SHP77 treated with DMSO at 0.1 percent for 48 hours (cell line): ENCODE measurements around the gene MGMT.

Experiments
- DNase-seq: peaks from one replicate; lab custom pipeline; 2025; lab: John Stamatoyannopoulos, UW

Gene MGMT

DNA sequence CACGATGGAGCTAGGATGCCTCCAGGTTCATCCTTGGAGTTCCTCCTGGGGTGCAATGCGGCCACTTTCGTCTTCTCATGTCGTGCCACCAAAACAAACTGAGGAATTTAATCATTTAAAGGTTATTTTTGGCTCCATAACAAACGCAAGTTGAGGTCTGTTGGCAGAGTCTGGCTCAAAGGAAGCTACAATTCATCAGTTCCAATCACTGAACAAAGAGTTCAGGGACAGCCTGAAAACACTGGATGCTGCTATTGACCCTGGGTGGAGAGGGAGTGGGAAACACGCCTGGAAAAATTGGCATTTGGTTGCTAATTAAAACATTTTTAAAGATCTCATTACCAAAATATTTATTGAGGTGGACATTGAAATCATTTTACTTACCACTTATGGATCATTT lies 11.4 kb upstream of the MGMT start:
- no peak for DNase-seq

DNA sequence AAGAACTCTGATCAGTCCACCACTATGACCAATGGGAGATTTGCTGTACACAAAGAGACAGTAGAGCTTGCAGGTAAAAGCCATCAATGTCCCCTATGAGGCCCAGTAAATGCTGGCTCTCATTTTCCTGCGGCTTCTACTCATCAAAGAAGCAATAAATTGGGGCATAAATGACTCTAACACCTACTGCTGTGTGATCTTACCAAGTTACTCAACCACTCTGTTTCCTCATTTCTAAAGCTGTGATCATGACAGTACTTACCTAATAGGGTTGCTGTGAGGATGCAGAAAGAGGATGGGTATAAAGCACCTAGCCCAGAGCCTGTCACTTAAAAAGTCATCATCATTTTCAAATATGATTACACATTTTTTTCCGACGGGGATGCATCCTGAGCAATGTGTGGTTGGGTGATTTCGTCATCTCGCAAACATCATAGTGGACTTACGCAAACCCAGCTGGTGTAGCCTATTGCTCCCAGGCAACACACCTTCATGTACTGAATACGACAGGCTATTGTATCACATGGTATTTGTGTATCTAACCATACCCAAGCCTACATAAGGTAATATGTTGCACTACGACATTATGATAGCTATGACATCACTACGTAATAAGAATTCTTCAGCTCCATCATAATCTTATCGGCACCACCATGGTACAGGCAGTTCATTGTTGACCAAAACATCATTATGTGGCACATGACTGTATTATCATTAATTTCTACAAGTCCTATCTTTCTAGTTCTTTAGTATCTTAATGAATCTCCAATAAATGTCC lies 7.1 kb upstream of the MGMT start:
- DNase-seq, result no peak

DNA sequence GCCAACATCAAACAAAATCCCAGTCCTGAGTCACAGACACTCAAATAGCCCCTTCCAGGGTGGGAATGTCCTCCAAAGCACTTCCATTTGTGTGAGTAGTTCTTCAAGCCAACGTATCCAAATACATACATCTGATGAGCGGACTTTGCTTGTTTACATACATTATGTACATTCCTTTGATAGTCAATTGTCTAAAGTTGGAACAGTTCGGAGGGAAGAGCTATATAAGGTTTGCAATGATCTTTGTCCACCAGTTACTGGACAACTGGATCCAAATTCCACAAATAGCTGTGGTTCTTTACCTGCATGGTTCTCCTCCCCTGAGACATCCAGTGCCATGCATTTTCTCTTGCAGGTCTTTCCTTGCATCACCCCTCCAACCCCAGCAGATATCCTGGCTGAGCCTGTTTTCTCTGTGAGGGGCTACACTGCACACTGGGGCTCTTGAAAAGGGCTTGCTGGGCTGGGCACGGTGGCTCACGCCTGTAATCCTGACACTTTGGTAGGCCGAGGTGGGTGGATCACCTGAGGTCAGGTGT lies 4.7 kb upstream of the MGMT start:
- no peak for DNase-seq

DNA sequence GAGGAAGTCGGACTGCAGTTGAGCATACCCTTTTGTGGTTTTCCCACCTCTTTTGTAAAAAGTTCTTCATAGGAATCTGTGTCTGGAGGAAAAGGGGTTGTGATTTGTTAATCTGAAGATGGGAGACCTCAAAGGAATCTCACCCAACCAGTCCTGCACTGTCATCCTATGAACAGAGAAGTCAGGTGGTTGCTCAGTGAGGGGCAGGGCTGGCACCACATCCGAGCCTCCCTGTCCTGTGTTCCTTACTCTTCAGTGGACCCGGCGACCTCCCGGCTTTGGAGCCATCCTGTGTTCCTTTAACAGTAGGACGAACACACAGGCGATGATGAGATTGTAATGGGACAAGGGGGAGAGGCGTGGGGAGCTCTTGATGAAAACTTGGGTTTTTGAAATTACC lies 2.8 kb upstream of the MGMT start:
- DNase-seq, result no peak

DNA sequence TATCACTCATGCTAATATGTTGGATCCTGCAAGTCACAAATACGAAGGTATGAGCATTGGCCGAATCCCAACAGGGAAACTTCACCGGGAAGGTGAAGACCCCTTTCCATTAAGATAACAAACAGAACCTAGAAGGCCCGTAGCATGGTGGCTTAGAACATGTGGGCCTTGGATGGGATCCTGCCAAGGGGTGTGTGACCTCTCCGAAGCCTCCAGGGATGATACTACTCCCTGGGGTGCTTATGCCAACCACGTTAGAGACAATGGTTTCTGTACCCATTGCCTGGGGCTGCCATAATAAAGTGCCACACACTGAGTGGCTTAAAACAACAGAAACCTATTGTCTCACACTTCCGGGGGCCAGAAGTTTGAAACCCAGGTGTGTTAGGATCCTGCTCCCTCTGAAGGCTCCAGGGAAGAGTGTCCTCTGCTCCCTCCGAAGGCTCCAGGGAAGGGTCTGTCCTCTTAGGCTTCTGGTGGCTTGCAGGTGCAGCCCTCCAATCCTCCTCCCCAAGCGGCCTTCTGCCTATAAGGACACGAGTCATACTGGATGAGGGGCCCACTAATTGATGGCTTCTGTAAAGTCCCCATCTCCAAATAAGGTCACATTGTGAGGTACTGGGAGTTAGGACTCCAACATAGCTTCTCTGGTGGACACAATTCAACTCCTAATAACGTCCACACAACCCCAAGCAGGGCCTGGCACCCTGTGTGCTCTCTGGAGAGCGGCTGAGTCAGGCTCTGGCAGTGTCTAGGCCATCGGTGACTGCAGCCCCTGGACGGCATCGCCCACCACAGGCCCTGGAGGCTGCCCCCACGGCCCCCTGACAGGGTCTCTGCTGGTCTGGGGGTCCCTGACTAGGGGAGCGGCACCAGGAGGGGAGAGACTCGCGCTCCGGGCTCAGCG lies 992 bp upstream of the MGMT start:
- no peak for DNase-seq

DNA sequence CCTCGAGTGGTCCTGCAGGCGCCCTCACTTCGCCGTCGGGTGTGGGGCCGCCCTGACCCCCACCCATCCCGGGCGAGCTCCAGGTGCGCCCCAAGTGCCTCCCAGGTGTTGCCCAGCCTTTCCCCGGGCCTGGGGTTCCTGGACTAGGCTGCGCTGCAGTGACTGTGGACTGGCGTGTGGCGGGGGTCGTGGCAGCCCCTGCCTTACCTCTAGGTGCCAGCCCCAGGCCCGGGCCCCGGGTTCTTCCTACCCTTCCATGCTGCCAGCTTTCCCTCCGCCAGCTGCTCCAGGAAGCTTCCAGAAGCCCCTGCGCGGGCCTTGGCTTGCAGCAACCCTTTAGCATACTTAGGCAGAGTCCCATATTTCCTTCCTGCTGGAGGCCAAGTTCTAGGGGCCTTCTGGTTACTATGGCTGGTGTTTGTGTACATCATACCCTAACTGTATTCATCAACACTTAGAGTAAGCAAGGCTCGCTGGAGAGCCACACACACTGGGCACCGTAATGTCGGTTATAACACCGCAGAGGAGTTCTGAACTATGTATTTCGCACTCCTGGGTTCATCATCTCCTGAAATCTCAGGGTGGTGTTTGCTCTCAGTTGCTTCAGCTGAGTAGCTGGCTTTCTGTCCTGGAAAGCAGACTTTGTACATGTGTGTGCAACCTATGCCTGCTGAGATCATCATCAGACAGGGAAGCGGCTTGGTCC lies 471 bp downstream of the MGMT start:
- DNase-seq, result no peak

DNA sequence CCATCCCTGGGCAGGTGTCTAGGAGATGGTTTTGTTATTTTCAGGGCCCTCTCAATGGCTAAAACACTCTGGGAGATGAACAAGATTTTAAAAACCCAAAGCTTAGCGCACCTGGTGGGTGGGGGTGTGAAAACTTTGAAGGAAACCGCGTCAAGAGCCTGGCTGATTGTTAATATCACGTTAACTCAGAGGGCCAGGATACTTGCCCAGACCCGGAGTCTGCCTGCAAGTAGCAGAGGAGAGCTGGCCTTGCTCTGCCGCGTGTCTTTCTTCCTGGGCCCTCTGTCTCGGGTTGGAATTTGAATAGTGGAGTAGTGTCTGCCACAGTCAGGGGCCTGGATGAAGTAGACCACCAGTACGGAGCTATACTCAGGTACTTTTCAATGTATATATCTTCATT lies 1.1 kb downstream of the MGMT start:
- DNase-seq, result no peak

DNA sequence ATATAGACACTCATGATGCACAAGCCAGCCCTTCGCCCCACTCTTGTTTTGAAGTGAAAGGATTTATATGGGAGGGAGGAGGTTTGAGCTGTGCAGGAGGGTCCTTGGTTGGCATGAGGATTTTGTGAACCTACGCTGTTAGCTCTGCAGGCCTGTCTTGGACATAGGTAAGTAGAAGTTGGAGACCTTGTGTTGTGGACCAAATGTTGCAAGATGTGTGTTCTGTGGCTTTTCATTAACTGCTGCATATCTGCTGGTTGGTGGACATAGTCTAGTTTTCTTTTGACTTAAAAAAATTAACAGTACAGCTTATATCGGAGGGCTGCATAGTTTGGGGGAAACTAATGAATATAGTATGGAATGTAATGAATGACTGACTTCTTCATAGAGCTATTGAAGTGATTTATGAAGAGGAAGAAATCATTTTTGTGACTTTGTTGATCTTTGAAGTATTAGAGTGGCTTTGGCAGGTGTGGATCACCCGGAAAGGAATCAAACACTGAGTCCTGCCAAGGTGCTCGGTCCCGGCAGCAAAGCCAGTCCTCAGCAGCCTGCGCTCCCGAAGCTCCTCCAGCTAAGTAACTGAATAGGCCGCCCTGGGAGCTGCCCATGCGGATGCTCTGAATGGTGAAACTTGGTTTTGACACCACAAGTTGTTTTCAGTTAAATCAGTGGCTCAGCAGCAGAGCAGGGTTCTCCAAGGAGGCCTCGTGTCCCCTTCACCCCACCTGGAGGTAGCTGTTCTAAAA lies 3.2 kb downstream of the MGMT start:
- DNase-seq, result no peak

DNA sequence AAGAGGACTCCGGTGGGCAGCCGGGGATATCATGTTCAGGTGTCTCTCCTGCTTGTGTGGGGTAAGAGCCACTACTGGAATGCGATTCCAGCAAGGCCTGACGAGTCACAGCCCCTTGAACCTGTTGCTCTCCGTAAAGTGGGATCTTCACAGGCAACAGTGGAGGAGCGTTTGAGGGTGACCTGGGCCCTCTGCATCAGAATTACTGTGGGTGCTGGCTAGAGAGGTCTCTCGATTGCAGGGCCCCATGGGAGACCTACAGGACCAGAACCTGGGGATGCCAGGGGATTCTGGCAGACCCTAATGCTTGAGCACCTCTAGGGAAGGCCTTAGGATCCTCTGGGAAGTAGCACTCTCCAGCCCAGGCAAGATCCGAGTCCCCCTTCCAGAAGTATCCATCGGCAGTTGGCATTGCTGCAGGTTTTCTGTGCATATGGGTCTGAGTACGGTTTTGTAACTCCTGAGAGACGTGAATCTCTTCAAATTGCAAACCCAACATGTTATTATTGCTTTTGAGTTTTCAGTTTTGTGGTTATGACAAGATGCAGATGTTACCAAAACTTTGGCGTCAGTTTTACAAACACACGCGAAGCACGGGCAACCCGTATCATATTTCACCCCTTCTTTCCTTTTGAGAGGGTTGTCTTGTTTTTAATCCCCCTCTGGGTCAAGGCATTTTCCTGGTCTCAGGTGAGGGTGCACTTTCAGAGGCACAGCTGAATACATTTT lies 4.6 kb downstream of the MGMT start:
- no peak for DNase-seq

DNA sequence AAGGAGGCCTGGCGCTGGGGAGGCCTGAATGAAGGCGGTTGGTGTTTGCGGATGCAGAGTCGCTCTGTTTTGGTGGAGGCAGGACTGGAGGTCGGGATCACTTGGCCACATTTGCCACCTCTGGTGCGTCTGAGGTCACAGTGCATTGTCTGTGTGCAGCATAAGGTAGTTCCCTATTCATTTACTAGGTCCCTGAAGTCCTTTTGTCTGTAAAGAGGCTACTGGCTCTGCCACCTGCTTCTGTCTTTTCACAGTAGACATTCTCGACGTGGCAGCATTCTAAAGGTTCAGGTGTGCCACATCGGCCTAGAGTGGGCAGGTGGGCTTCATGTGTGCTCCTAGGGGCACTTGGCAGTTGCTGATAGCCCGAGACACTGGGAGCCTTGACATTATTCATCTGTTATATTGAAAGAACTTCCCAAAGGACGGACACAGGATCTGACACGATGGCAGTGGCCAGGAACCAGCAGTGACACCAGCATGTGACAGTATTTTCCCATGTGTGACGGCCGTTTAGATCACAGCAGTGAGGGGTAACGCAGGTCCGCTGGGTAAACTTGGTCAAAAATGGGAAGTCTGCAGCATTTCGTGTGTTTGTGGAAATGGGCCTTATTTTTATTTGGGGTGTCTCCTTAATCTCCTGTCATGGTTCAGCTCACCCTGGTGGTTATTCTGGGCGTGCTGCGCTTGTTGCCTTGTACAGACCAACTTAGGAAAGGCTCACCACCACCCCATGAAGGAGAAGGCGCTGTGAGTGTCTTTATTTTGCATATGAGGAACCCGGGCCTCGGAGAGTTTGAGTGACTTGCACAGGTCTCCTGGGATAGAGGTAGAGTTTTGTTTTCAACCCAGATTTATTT lies 5.9 kb downstream of the MGMT start:
- no peak for DNase-seq

DNA sequence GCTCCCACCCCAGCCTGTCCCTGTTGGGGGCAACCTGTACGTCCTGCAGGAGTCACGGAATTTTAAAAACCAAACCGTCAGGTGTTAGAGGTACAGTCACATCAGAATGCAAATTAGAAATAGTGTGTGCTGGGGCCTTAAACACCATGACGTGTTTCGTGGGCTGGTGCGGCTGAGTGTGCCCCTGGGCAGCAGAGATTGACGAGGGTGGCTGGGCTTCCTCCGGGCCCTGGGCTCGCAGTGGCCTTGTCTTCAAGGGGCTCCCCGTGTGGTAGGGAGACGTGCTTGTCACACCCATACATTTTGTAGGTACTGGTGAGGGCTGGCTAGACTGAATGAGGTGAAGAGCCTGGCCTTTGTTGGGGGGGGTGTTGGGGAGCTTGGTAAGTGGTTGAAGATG lies 7.6 kb downstream of the MGMT start:
- DNase-seq, result no peak

DNA sequence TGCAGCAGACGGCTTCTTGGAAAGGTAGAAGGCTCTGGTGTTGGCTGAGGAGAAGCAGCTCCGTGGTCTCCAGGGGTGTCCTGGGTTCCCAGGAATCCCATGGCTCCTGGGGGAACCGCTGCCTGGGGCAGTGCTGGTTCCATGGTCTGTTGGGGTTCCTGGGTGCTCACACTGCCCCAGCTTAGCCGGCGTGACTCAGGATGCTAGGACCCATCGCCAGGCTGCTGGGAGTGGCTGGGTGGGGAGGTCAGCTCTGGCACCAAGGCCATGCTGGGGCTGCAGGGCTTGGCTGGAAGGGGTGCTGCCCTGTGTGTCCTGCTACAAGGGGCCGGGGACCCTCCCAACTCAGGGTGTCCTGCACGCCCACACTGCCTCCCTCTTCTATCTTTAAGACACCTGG lies 9.4 kb downstream of the MGMT start:
- no peak for DNase-seq

DNA sequence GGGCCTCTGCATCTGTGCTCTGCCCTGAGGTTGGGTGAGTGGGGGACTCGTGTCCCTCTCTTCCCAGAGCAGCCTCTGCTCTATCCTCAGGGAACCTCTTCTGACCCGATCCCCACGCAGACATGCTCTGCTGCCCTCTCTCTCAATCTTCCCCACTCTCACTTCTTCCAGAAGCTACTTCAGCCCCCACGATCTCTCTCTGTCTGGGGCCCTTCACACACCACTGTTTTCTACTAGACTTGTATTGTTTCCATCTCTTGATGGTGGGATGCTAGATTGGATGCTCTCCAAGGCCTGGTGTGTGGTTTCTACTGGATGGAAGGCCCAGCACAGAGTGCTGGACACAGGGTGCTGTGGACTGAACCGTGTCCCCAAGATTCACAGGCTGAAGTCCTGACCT lies 10.0 kb downstream of the MGMT start:
- DNase-seq, result no peak

DNA sequence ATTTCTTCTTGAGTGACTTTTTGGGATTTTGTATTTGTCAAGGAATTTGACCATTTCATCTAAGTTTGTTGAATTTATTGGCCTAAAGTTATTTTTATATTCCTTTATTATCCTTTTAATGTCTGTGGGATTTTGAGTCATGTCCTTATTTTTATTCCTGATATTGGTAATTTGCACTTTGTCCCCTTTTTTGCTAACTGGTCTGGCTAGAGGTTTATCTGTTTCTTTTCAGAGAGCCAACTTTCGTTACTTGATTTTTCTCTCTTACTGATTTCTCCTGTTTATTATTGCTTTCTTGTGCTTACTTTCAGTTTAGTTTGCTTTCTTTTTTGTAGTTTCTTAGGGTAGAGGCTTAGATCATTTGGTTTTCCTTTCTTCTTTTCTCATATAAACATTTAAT lies 14.6 kb downstream of the MGMT start:
- DNase-seq, result no peak

DNA sequence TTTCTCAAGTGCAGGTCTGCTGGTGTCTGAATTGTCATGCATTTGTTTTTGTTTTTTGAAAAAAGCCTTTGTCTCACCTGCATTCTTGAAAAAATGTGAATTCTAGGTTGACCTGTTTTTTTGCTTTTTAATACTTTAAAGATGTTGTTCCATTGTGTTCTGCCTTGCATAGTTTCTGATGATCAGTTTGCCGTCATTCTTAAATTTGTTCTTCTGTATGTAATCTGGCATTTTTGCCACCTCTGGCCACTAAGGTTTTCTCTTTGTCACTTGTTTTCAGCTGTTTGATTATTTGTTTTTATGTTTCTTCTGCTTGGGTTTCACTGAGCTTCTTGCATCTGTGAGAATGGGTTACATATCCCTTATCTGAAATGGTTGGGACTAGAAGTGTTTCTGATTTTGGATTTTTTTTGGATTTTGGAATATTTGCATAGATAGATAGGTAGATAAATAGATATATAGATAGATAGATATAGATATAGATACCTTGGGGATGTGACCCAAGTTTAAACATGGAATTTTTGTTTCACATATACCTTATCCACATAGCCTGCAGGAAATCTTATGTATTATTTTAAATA lies 16.5 kb downstream of the MGMT start:
- DNase-seq, result no peak

DNA sequence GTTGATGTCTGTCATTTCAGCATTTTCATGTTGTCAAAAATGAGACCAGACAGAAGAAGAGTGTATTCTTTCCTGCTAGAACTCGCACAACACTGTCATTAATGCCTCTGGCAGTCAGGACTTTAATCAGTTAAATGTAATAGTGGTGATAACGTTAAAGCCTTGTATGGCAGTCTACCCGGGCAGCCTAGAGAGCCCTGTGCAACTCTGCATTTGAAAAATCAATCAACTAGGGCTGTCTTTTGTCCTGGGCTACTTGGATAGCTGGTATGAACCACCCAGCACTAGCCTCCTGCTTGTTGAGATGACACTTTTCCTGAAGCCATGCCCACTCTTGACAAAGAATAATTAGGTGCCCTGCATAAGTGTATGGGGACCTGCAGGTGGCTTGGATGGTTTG lies 19.8 kb downstream of the MGMT start:
- no peak for DNase-seq

DNA sequence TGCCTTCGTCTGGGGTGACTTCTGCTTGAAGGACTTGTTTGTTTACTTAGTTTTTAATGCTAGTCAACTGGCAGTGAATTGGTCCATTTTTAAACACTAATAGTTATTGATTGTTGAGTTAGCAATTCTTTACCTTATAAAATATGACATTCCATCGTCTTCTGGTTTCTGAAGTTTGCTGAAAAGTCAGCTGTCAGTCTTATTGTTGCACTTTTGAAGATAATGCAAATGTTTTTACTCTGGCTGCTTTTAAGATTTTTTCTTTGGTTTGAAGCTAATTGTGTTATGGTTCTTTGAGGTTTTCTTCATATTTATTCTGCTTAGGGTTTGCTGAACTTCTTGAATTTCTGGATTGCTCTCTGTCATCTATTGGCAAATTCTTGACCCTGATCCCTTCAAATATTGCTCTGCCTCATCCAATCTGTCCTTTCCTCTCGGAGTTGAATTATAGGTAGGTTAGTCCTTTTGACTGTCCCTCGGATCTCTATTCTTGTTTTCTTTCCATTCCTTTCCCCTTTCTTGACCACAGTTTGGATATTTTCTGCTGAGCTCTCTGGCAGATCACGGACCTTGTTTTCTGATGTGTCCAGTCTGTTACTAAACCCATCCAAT lies 24.2 kb downstream of the MGMT start:
- no peak for DNase-seq

DNA sequence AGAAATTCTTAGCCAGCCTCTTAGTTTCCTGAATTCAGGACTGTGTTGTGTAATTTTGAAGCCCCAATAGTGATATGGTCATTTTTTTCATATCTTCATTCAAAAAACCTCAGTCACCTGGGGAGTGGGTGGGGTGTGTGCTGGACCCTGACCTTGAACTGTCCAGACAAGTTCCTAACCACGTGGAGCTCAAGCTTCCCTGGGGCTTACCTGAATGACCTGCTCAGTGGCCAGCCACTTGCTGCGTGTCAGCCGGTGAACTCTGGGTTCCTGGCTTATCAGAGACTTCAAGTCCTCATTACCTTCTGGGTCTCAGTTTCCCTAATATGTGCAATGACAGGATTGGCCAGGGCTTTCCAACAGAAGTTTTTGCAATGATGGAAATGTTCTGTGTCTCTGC lies 27.1 kb downstream of the MGMT start:
- DNase-seq, result no peak

DNA sequence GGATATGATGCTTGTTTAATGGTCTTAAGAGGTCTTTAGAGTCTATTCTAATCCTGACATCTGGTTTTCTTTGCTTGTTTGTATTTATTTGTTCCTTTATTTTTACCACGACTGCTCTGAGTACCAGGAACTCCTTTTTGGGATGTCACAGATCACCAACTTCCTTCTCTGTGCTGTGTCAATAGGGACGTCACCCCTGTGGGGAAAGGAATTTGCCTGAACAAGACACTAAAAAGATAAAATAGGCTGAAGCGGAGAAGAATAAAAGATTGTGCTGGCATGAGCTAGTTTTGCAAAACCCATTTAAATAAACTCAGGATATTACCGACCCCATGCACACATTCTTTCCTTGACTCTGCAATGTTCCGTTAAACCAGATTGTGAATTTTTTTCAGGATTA lies 27.7 kb downstream of the MGMT start:
- DNase-seq, result no peak
